GM21528 (cell line): ENCODE results near the gene GTF2IRD1.
"Not testable (repeated sequence)": the region's sequence is repeated elsewhere in the genome, so short reads cannot be mapped to it uniquely, and the experiment has no call there.

Experiments
- ATAC-seq: cut with Tn5 transposase; IDR thresholded peaks from one replicate; pipeline ENCODE4 v1.9.1; 2021; ENCODE audit warnings: mild to moderate bottlenecking, moderate library complexity; ENCODE audit not compliant: unreplicated experiment, low FRiP score

The GTF2IRD1 gene

DNA sequence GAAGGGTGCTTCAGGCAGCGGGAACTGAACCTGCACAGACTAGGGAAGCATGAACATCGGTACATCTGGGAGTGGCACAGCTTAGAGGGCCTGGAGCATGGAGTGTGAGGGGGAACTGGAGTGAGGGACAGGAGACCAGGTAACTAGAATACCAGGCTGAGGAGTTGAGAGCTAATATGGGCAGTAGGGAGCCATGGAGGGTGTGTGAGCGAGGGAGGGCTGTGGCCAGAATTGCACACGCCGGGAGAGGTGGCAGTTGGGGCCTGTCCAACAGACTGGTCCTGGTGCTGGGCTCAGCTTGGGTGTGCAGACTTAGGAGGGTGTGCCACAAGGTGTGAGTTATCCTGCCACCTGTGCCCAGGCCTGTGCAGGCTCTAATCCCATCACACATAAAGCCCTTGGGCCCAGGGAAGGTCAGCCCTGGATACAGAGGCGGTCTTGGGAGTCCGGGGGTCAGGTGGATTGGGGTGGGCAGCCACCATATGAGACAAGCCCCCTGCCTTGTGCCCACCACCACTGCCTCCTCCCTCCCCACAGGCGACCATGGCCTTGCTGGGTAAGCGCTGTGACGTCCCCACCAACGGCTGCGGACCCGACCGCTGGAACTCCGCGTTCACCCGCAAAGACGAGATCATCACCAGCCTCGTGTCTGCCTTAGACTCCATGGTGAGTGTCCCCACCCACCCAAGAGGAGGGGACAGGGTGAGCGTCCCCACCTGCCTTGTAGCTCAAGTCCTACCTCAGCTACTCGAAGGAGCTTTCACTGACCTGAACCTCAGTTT, 54.0 kb downstream of the GTF2IRD1 start:
- no peak for ATAC-seq

DNA sequence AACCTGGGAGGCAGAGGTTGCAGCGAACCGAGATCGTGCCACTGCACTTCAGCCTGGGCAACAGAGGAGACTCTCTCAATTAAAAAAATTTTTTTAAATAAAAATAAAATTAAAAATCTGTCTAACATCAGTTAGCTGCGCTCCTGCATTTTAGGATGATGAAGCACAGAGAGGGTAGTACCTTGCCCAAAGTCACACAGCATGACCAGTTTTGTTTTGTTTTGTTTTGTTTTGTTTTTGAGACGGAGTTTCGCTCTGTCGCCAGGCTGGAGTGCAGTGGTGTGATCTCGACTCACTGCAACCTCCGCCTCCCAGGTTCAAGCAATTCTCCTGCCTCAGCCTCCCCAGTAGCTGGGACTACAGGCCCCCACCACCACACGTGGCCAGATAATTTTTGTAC, 55.7 kb downstream of the GTF2IRD1 start:
- ATAC-seq, result not testable (repeated sequence)

DNA sequence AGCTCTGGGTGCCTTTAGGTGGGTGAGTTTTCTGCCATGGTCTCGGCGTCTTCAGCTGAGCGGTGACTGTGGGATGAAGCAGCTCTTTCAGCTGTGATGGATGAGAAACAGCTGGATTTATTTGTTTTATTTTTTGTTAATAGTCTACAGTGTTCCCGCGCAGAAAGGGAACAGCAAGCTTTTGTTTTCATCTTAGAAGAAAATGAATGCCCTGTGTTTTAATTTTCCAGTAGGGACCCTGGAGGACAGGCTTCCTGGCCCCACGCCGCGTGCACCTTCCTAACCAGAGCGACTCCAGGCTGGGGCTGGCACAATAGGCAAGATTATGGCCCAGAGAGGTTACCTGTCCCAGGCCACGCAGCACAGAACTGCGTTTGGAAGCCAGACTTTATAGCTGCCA, 57.6 kb downstream of the GTF2IRD1 start:
- no peak for ATAC-seq

DNA sequence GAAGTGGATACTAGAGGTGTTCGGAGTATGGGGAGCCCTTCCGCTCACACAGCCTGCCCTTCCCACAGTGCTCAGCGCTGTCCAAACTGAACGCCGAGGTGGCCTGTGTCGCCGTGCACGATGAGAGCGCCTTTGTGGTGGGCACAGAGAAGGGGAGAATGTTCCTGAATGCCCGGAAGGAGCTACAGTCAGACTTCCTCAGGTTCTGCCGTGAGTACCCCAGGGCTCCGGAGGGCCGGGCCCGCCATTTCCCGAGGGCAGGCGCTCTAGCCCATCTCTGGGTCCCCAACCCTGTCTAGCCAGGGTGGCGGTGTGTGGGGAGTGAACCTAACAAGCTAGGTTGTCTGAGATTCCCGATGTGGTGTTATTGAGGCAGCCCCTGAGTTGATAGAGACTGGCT, 59.1 kb downstream of the GTF2IRD1 start:
- ATAC-seq, result no peak

DNA sequence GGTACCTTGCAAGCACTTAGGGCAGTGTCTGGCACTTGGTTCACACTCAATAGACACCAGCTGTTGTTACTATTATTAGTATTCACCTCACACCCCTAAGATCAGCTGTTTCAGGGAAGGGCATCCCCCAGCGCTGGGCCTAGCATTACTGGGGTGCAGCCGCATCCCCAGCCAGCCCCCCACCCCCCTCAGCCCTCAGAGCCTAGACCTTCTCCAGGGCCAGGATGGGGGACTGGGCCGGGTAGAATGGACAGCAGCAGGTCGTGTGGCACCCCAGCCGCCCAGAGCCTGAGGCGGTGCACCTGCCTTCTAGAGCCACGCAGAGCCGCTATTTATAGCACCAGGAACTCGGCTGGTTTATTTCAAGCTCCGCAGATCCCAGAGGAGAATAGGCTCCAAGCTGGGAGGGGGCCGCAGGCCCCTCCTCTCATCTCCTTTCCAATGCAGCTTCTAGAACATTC, 60.5 kb downstream of the GTF2IRD1 start:
- no peak for ATAC-seq

- no peak for ATAC-seq
Measured at GRCh38 chr7:74515276-74515675, 61.6 kb downstream of the GTF2IRD1 start.

DNA sequence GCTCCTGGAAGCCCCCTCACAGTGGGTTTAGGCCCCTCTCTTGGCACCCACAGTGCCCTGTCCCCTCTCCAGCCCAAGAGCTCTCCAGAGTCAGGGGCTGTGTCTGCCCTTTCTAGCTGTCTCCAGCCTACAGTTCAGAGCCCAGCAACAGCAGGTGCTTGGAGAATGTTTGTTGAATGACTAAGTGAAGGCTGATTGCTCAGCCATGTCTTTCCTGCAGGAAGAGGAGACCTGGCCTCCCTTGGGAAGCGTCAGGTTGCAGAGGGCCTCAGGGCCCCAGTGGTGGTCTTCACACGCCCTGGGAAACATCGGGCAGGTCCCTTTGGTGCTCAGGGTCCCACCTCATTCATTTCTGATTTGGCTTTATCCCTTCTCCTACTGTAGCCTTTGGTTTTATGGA, 62.5 kb downstream of the GTF2IRD1 start:
- ATAC-seq, result no peak

DNA sequence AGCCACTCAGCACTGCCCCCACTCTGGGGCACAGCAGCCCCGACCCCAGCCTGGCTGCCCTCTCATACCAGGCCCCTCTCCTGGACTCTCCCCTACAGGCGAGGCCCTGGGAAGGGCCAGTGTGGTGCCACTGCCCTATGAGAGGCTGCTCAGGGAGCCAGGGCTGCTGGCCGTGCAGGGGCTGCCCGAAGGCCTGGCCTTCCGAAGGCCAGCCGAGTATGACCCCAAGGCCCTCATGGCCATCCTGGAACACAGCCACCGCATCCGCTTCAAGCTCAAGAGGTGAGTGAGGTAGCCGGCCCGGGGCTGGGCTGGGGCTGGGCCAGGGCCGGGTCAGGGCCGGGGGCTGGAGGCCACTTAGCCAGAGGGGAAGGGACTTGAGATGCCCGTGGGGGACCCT, 64.3 kb downstream of the GTF2IRD1 start:
- no peak for ATAC-seq

- no peak for ATAC-seq
Measured at GRCh38 chr7:74518654-74519053, 64.9 kb downstream of the GTF2IRD1 start.

DNA sequence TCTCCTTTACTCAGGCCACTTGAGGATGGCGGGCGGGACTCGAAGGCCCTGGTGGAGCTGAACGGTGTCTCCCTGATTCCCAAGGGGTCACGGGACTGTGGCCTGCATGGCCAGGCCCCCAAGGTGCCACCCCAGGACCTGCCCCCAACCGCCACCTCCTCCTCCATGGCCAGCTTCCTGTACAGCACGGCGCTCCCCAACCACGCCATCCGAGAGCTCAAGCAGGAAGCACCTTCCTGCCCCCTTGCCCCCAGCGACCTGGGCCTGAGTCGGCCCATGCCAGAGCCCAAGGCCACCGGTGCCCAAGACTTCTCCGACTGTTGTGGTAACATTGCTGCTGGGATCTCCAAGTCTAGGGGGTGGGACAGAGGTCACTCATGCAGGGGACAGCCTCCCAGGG, 65.7 kb downstream of the GTF2IRD1 start:
- ATAC-seq, result no peak

GRCh38 chr7:74521855-74522254, 68.1 kb downstream of the GTF2IRD1 start:
- ATAC-seq, result no peak

GRCh38 chr7:74522281-74522905, 68.7 kb downstream of the GTF2IRD1 start:
- no peak for ATAC-seq

- ATAC-seq, result no peak
Measured at GRCh38 chr7:74523015-74523414, 69.3 kb downstream of the GTF2IRD1 start.

DNA sequence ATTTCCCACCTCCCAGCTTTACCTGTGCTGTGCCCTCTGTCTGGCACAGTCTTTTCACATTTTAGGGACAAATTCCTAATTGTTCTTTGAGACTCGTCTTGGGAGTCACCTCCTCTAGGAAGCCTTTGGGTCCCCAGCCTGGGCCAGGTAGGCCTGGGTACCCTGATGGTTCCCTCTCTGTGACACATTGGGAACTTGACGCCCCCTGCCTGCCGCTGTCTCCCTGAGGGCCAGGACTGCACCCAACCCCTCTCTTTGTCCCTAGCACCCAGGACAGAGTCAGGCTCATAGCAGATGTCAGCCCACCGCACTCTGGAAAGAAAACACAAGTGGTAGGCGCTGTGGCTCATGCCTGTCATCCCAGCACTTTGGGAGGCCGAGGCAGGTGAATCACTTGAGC, 71.4 kb downstream of the GTF2IRD1 start:
- ATAC-seq, result no peak

DNA sequence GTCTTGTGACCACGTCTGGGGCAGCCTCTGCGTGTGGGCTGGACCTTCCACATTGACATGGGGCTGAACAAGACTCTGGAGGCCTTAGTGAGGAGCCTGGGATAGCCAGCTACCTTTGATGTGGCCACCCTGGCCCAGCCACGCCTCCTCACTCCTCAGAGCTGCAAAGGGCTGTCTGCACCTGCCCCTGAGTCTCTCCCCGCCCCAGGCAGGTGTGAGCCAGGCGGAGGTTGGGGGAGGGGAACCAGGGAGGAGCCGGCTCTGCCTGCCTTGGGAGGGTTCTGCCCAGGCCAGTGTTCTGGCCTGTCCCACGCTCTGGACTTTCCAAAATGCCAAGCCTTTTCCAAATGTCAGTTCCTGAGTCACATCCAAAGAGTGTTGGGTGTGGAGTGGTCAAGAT, 72.2 kb downstream of the GTF2IRD1 start:
- ATAC-seq, result no peak

GRCh38 chr7:74526780-74527179, 73.1 kb downstream of the GTF2IRD1 start:
- ATAC-seq, result no peak

DNA sequence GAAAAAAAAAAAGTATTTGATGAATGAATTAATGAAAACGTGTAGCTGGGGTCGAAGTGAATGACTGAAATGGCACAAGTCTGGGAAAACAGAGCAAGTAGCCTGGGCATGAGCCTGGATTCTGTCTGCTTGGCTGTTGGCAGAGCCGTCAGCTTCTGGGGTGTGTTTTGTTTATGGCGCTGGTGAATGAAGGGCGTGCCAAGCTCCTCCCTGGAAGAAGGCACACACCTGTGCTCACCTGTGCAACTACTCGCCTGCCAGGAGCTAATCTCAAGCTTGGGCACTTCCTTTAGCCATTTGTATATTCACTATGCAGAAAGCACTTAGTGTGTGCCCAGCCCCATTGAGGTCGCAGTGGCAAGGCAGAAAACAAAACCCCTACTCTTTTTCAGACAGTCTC, 74.1 kb downstream of the GTF2IRD1 start:
- ATAC-seq, result no peak

DNA sequence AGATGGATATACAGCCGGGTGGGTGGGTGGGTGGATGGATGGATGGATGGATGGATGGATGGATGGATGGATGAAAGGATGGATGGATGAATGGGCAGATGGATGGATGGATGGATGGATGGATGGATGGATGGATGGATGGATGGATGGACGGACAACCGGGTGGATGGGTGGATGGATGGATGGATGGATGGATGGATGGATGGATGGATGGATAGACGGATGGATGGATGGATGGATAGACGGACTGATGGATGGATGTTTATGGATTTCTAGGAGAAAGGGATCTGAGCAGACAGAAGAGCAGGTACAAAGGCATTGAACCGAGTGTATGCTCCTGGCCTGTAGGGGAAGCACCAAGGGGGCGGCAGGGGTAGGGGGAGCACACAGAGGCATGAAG, 75.1 kb downstream of the GTF2IRD1 start:
- ATAC-seq, result not testable (repeated sequence)

- ATAC-seq, result no peak
Measured at GRCh38 chr7:74535951-74536356, 82.2 kb downstream of the GTF2IRD1 start.

- ATAC-seq, result not testable (repeated sequence)
Measured at GRCh38 chr7:74541937-74542336, 88.2 kb downstream of the GTF2IRD1 start.

- ATAC-seq, result no peak
Measured at GRCh38 chr7:74542558-74543117, 88.9 kb downstream of the GTF2IRD1 start.
